AG04450 (cell line): ENCODE measurements around the gene THRB. TPM values are rescaled to one million over a fixed set of nuclear protein-coding genes. Genes with fewer than 3 reads are reported as not detected.

ENCODE experiments used
- CTCF ChIA-PET: fragments of 300-600, 350-600 bp; formaldehyde crosslinking; extraction: SDS; loops from one replicate; lab custom pipeline; 2022; ENCODE audit warnings: antibody characterized with exemption, inconsistent platforms; lab: Charles Lee
- POLR2A ChIA-PET: fragments of 350-600 bp; formaldehyde crosslinking; extraction: SDS; loops from one replicate; lab custom pipeline; 2021; ENCODE audit warnings: antibody characterized with exemption, inconsistent platforms; lab: Yijun Ruan, JAX
- DNase-seq: peaks from one replicate; pipeline ENCODE4 v3.0.0-alpha.2; 2011; ENCODE audit warnings: low read depth, low spot score
- H3K27ac ChIP-seq: one replicate; pipeline ENCODE4 v1.5.1; 2012; ENCODE audit warnings: low read depth, low read length, control low read depth
- H3K27me3 ChIP-seq: one replicate; pipeline ENCODE4 v1.6.0; 2012; ENCODE audit warnings: low read length; ENCODE audit not compliant: control insufficient read depth, insufficient read depth
- H3K4me3 ChIP-seq: 2 replicates; pipeline ENCODE4 v1.5.1; 2011; ENCODE audit warnings: mild to moderate bottlenecking, low read depth, low read length, control low read depth
- H3K9me3 ChIP-seq: 2 replicates; pipeline ENCODE4 v1.5.1; 2012; ENCODE audit warnings: low read length; ENCODE audit not compliant: control insufficient read depth, insufficient read depth
- CTCF ChIP-seq: IDR thresholded peaks from 2 replicates; pipeline ENCODE4 v1.5.1; 2011; ENCODE audit warnings: low read depth, low read length, control low read depth, inconsistent platforms
- polyA plus RNA-seq: library from polyadenylated mRNA; depleted of rRNA; stranded (reverse); fragments of >200 nt; gene quantifications from 2 replicates; pipeline ENCODE4 v1.2.3, GENCODE V29; 2011

THRB gene
- polyA plus RNA-seq, 1 experiment = 0.02 TPM

- POLR2A ChIA-PET = no interaction called here
- no peaks in the 10 kb centered on the region for H3K9me3 ChIP-seq
- no peak for TF ChIP-seq CTCF
- H3K27me3 ChIP-seq = no peaks in the 10 kb centered on the region
- DNase-seq = no peak
- no peak overlapping the region for H3K27ac ChIP-seq
- CTCF ChIA-PET = no interaction called here
- no peak overlapping the region for H3K4me3 ChIP-seq
These were observed 175.9 kb downstream of the THRB start for GRCh38 chr3:24318677-24319287.

GRCh38 chr3:24316887-24317383, 177.7 kb downstream of the THRB start:
- no peak overlapping the region for H3K27ac ChIP-seq
- POLR2A ChIA-PET = no interaction called here
- DNase-seq = no peak
- no peaks in the 10 kb centered on the region for H3K27me3 ChIP-seq
- CTCF ChIA-PET = no interaction called here
- no peaks in the 10 kb centered on the region for H3K9me3 ChIP-seq
- TF ChIP-seq CTCF = no peak
- no peak overlapping the region for H3K4me3 ChIP-seq

GRCh38 chr3:24315971-24316370, 178.7 kb downstream of the THRB start:
- no peak overlapping the region for H3K27ac ChIP-seq
- H3K4me3 ChIP-seq = no peak overlapping the region
- no peak for TF ChIP-seq CTCF
- no peaks in the 10 kb centered on the region for H3K27me3 ChIP-seq
- no peaks in the 10 kb centered on the region for H3K9me3 ChIP-seq
- ChIA-PET POLR2A (no interaction called here), CTCF (no interaction called here)
- no peak for DNase-seq

- CTCF ChIA-PET = no interaction called here
- H3K4me3 ChIP-seq = no peak overlapping the region
These were observed 179.3 kb downstream of the THRB start for GRCh38 chr3:24315356-24315755.

GRCh38 chr3:24311881-24312280, 182.8 kb downstream of the THRB start:
- POLR2A ChIA-PET = no interaction called here
- no peak overlapping the region for H3K4me3 ChIP-seq
- H3K27me3 ChIP-seq = no peaks in the 10 kb centered on the region
- no peak for TF ChIP-seq CTCF
- DNase-seq = no peak
- no peaks in the 10 kb centered on the region for H3K9me3 ChIP-seq
- no peak overlapping the region for H3K27ac ChIP-seq
- CTCF ChIA-PET = no interaction called here

More at GRCh38 chr3:24315356-24315755, 179.3 kb downstream of the THRB start:
- POLR2A ChIA-PET = no interaction called here
- DNase-seq = no peak
- H3K27me3 ChIP-seq = no peaks in the 10 kb centered on the region
- no peak for TF ChIP-seq CTCF
- H3K27ac ChIP-seq = no peak overlapping the region
- no peaks in the 10 kb centered on the region for H3K9me3 ChIP-seq
